HCEC 1CT (cell line): ENCODE measurements around the gene ANKRD39.

Source experiments
- DNase-seq: peaks from one replicate; pipeline ENCODE4 v3.0.0-alpha.2; 2017

The ANKRD39 gene

GRCh38 chr2:96825057-96825456 lies 32.8 kb downstream of the ANKRD39 start:
- no peak for DNase-seq

DNA sequence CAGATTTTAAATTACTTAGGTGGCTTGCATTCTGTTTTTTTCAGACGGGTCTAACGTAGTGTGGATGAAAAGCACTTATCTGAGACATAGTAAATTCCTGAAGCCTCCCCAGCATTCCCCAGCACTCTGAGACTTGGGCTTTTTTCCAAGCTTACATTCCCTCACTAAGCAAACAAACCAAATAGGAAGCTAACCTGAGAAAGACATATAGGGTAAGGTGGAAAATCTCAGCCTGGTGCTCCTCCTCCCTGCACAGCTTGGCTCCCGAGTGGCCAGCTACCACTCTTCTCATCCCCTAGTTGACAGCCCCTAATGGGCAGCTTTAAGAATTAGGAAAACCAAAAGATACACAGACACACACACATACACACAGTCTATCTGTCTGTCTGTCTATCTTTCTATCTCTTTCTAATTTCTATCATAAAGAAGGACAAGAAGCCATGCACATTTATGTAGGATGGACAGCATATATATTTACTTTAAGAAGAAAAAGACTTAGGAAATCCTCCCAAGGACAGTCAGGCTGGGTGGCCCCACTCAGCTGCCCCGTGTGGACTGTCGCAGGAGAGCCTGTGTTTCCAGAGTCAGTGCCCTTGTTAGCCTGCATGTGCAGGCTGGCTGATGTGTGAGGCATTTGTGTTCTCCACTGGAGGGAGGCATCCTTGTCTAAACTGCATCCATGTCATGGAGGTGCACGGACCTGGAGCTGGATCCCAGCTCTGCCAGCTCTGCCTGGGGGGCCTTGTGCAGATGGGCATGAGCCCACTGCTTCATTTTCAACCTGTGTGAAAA lies 33.5 kb downstream of the ANKRD39 start:
- no peak for DNase-seq

GRCh38 chr2:96823198-96823597 lies 34.6 kb downstream of the ANKRD39 start:
- DNase-seq, result no peak

DNA sequence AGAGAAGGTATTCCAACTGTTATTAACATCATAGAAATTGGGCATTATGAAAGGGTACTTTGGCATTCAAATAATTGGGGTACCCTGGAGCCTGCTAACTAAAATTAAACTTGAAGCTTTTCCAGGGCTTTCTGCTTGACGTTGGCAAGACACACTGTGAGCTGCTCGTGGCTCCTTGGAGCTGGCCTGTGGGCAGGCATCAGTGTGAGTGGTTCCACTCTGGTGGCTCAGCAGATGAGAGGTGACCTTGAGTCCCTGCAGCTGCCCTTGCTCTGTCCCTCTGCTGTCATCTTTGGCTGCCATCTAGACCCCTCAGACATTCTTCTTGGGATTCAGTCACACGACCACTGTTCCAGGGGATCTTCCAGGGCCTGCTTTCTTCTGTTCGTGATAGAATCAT lies 35.0 kb downstream of the ANKRD39 start:
- no peak for DNase-seq

GRCh38 chr2:96821113-96821675 lies 36.6 kb downstream of the ANKRD39 start:
- no peak for DNase-seq

DNA sequence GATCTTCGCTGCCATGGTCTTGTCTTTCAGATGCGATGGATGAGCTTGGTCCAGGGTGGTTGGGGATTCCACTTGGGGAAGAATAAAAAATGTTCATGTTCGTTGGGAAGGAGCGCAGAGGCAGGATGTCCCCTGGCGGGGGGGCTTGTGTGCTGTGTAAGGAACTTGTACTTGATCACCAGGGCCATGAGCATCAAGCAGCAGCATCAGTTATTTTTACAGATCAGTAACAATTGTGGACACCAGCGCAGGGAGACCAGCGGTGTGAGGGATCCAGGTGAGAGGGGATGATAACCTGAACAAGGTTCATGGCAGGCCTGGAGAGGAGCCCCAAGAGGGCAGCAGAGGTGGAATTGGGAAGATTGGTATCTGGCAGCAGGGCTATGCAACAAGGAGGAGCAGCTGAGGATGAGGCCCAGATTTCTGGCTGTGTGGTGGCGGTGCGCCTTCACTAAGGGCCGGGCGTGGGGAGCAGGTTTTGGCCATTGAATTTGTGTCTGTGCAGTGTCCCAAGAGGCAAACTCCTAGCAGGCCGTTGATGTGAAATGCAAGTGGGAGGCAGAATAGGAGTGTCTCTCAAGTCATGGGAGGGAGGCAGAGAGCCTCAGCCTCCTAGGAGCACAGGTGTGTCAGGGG lies 37.8 kb downstream of the ANKRD39 start:
- no peak for DNase-seq

DNA sequence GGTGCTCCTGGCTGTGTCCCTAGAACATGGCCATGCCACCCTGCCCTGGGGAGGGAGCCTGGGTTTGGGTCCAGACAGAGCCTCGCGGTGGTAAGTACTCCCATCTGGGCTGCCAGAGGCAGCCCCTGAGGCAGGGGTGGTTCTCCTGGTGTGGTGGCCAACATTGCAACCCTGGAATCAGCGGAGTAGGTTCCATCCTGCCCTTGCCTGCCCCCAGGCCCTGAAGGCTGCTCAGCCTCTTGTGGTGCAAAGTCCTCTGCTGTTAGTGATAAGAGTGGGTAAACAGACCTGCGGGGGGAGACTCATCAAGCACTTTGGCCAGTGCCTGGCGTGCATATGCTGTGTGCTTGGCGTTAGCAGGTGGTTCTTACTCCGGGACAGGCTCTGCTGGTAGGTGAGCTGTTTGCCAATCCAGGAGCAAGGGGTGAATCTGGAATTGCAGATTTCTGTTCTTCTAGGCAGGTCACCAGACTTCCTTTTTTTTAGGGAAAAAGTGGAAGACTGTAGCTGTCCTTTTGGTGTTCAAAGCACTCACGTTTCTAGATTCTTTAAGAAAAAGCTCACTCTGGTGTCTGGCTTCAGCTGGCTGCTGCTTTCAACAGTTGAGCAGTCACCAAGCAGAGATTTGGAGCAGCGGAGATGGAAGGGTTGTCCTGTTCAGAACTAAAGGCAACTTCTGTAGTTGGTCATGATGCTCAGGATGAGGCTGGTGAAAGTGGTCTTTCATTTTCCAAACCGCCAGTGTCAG lies 38.5 kb downstream of the ANKRD39 start:
- DNase-seq, result no peak

DNA sequence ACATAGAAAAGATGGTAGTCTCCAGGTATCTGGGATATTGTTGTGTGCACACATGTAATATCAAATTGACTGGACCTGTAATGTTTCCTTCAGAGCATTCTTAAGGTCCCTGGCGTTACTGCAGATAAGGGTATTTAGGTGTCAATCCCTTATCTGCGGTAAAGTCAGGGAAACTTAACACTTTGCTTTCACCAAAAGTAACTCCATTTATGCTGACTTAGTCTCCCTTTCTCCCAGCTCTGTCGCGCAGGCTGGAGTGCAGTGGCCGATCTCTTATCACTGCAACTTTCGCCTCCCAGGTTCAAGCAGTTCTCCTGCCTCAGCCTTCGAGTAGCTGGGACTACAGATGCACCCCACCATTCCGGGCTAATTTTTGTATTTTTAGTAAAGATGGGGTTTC lies 39.9 kb downstream of the ANKRD39 start:
- DNase-seq, result no peak

DNA sequence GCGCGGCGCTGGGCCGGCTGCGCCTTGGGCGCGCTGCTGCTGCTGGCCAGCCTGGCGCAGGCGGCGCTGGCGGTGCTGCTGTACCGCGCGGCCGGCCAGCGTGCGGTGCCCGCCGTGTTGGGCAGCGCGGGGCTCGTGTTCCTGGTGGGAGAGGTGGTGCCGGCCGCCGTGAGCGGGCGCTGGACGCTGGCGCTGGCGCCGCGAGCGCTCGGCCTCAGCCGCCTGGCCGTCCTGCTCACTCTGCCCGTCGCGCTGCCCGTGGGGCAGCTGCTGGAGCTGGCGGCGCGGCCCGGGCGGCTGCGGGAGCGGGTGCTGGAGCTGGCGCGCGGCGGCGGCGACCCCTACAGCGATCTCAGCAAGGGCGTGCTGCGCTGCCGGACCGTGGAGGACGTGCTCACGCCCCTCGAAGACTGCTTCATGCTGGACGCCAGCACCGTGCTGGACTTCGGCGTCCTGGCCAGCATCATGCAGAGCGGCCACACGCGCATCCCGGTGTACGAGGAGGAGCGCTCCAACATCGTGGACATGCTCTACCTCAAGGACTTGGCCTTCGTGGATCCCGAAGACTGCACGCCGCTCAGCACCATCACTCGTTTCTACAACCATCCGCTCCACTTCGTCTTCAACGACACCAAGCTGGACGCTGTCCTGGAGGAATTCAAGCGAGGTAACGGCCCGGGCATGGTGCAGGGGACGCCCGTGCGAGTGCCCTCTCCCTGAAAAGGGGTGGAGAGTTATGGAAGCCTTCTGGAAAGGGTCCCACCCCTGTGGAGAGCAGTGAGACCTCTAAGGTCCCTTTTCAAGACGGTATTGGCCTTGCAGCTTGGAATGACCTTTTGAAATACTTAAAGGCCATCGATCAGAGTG lies 40.7 kb downstream of the ANKRD39 start:
- DNase-seq, result no peak

GRCh38 chr2:96816127-96816835 lies 41.5 kb downstream of the ANKRD39 start, which contains the start of gene CNNM3:
Gene CNNM3 (plus strand): TSS chr2:96816268. CDS start chr2:96816278, 10 bp downstream.
- DNase-seq, result peak; percentile 92

DNA sequence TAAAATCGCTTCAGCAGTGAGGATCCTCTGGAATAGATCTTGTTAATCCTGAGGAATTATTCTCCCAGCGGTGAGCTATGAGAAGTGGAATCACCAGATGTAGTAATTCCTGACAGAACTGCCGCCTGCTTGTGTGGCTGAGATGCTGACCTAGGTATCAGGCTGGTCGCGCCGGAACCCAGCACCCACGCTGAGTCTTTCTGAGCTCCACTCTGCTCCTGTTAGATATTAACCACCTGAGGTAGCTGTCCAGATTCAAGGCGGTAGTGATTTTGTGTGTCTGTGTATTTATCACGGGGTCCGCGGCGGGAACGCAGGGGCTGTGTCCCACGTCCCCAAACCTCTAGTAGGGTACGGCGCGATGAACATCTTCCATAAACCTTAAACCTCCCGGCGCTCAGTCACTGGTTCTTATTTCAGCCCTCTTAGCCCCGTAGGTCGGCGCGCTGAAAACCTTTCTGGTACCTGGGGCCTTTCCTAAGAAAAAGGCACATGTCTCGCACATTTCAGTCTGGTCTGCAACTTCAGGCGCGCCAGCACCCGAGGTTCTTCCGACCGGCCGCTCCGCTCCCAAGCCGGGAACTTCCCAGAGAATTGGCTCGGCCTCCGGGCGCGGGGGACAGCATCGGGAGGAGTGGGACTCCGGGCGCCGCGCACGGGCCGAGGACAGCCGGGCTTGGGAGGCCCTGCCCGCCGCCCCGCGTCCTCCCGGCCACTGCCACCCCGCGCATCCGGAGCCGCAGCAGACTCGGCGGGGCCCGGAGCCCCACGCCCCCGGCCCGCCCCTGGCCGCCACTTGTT lies 42.3 kb downstream of the ANKRD39 start:
- peak; percentile 57 for DNase-seq

GRCh38 chr2:96813656-96814055 lies 44.2 kb downstream of the ANKRD39 start:
- no peak for DNase-seq

- DNase-seq, result peak; percentile 3
Measured at GRCh38 chr2:96811917-96812316, 45.9 kb downstream of the ANKRD39 start.

GRCh38 chr2:96810783-96811192 lies 47.0 kb downstream of the ANKRD39 start:
- DNase-seq, result no peak

DNA sequence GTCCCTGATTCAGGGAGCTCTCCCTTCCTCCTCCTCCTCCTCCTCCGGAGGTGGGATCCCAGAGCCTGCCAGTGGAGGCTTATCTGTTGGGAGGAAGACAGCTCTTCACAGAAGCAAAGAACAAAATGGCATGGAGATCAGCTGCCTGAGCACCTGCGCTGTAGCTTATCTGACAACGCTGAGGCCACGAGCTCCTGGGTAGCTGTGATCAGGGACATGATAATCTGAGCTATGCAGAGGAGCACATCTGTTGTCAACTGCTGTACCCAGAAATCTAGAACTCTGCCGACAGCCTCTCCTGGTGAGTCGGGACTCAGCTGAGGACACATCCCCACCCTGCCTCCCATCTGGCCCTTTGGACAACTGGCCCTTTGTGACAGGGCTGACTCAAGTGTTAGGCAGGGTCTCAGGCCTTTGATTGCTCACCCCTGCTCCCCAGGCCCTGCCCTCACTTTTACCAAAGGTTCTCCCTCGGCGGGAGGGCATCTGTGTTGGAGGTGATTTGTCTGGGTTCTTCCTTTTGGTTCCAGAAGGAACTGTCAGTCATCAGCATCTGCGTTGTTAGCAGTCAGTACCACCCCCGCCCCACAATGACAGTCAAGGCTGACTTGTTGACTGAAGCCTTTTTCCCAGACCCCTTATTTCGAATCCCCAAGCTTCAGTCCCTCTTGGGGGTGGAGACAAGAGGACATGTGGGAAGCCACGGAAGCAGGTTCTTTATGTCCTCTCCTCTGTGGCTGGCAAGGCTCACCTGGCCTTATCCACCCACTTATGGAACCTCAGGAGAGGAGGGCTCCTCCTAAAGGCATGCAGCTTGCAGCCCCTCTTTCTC lies 47.6 kb downstream of the ANKRD39 start:
- no peak for DNase-seq

DNA sequence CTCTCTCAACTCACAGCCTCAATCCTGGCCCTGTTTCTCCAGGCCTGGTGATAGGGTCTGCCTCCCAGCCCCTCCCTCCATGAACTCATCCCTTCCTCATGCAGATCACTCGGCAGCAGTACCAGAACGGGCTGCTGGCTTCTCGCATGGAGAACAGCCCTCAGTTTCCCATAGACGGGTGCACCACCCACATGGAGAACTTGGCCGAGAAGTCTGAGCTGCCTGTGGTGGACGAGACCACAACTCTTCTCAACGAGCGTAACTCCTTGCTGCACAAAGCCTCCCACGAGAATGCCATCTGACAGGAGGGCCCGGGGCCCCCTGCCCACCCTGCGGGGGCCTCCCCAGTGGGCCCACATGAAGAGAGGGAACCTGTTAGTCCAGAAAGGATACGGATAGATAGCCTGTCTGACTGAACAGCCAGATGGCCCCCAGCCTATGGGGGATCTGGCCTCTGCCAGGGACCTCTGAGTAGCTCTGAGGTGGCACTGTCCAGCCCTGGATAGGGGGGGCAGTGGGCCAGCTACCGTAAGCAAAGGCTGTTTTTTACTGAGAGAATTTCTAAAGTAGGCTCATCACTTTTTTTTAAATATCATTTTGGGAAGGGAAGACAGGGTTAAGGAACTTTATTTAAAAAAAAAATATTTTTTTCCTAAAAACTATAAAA lies 48.5 kb downstream of the ANKRD39 start:
- no peak for DNase-seq

GRCh38 chr2:96808176-96808837 lies 49.5 kb downstream of the ANKRD39 start:
- no peak for DNase-seq

- DNase-seq, result no peak
Measured at GRCh38 chr2:96807127-96807471, 50.7 kb downstream of the ANKRD39 start.
